ENCODE measurements around the gene XPO6.

XPO6 gene, protein sequence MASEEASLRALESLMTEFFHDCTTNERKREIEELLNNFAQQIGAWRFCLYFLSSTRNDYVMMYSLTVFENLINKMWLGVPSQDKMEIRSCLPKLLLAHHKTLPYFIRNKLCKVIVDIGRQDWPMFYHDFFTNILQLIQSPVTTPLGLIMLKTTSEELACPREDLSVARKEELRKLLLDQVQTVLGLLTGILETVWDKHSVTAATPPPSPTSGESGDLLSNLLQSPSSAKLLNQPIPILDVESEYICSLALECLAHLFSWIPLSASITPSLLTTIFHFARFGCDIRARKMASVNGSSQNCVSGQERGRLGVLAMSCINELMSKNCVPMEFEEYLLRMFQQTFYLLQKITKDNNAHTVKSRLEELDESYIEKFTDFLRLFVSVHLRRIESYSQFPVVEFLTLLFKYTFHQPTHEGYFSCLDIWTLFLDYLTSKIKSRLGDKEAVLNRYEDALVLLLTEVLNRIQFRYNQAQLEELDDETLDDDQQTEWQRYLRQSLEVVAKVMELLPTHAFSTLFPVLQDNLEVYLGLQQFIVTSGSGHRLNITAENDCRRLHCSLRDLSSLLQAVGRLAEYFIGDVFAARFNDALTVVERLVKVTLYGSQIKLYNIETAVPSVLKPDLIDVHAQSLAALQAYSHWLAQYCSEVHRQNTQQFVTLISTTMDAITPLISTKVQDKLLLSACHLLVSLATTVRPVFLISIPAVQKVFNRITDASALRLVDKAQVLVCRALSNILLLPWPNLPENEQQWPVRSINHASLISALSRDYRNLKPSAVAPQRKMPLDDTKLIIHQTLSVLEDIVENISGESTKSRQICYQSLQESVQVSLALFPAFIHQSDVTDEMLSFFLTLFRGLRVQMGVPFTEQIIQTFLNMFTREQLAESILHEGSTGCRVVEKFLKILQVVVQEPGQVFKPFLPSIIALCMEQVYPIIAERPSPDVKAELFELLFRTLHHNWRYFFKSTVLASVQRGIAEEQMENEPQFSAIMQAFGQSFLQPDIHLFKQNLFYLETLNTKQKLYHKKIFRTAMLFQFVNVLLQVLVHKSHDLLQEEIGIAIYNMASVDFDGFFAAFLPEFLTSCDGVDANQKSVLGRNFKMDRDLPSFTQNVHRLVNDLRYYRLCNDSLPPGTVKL

DNA sequence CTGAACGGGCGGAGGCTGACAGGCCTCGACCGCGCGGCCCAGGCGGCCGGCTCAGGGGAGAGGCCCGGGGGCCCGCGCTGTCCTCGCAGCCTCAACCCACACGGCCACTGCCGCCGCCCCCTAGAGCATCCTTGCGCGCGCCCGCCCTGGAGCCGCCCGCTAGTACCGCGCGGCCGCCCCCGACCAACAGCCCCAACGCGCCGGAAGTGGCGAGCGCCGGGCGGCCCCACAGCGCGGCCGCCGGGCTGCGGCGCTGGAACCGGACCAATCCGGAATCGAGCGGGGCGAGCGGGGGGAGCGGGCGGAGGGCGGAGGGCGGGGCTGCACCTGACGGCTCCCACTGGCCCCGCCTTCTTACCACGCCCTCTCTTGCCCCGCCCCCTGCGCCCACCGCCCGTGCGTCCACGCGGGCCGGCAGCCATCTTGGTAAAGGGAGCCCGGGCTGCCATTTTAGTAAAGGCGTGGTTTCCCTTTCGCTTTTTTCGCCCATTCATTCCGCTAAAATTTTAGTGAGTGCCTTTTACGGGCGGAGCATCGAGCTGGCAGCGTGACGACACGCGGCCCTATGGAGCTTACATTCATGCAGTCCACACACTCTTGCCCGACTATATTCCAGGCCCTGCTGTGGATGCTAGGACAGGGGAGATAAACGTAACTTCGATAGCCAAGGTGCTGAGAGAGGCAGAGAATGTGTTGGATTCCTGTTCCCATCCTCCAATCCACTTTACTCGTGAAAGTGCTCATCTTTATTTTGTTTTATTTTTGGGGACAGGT lies at the start of gene XPO6:
XPO6 (minus strand) TSS at position 208 of the 774 bp plus-strand sequence. CDS start 597 bp downstream, outside the sequence.
- TF ChIP-seq, protein P1, sequence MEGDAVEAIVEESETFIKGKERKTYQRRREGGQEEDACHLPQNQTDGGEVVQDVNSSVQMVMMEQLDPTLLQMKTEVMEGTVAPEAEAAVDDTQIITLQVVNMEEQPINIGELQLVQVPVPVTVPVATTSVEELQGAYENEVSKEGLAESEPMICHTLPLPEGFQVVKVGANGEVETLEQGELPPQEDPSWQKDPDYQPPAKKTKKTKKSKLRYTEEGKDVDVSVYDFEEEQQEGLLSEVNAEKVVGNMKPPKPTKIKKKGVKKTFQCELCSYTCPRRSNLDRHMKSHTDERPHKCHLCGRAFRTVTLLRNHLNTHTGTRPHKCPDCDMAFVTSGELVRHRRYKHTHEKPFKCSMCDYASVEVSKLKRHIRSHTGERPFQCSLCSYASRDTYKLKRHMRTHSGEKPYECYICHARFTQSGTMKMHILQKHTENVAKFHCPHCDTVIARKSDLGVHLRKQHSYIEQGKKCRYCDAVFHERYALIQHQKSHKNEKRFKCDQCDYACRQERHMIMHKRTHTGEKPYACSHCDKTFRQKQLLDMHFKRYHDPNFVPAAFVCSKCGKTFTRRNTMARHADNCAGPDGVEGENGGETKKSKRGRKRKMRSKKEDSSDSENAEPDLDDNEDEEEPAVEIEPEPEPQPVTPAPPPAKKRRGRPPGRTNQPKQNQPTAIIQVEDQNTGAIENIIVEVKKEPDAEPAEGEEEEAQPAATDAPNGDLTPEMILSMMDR (IDR thresholded peaks at IDR 0.05; ENCODE audit: low read depth, low read length, missing control alignments): no peak
- peak within 1 kb of the TSS; percentile 83 for H3K4me3 ChIP-seq (ENCODE audit: low read depth, low read length)
- peak; percentile 81 for DNase-seq (ENCODE audit: low read depth)
- in situ Hi-C loops (cut with HindIII; ENCODE audit: low sequenced_read_pairs): no loop called here

DNA sequence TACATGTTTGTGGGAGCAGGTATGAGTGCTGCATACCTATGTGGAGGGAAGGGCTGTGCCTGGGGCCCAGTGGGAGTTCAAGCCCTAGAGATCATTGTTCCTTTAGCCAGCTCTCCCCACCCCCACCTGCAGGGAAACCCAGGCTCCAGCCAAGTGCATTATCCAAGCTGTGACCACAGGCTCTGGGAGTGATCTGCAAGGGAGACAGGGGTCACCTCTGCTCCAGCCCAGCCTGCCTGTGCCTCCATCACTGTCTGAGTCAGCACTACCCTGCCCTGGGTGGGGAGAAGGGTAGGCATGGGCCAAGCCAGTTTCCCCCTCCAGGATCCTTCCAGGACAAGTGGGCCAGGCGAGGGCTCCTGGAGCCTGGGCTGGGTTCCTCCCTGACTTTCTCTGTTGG lies 48.4 kb upstream of the XPO6 start:
- no peak overlapping the region for H3K4me3 ChIP-seq (ENCODE audit: low read depth, low read length)
- in situ Hi-C loops (cut with HindIII; ENCODE audit: low sequenced_read_pairs): no loop called here
- no peak for DNase-seq (ENCODE audit: low read depth)
- TF ChIP-seq, protein P1 (IDR thresholded peaks at IDR 0.05; ENCODE audit: low read depth, low read length, missing control alignments): no peak

DNA sequence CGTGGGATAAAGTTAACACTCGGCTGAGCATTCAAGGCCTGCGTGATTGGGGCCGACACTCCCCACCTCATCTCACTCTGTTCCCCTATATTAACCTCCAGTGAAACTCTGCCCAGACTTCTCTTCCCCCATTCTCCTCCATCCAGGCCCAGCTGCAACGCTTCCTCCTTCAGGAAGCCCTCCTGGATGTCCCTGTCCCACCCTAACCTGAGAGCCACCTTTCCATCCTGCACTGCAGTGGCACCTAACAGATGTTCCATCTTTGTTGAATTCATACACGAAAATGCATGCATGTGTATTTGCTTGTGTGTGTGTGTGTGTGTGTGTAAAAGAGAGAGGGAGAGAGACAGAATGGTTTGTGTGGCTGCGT lies 48.0 kb upstream of the XPO6 start:
- in situ Hi-C loops (cut with HindIII; ENCODE audit: low sequenced_read_pairs): no loop called here
- TF ChIP-seq, protein P1 (IDR thresholded peaks at IDR 0.05; ENCODE audit: low read depth, low read length, missing control alignments): no peak
- no peak overlapping the region for H3K4me3 ChIP-seq (ENCODE audit: low read depth, low read length)
- no peak for DNase-seq (ENCODE audit: low read depth)

DNA sequence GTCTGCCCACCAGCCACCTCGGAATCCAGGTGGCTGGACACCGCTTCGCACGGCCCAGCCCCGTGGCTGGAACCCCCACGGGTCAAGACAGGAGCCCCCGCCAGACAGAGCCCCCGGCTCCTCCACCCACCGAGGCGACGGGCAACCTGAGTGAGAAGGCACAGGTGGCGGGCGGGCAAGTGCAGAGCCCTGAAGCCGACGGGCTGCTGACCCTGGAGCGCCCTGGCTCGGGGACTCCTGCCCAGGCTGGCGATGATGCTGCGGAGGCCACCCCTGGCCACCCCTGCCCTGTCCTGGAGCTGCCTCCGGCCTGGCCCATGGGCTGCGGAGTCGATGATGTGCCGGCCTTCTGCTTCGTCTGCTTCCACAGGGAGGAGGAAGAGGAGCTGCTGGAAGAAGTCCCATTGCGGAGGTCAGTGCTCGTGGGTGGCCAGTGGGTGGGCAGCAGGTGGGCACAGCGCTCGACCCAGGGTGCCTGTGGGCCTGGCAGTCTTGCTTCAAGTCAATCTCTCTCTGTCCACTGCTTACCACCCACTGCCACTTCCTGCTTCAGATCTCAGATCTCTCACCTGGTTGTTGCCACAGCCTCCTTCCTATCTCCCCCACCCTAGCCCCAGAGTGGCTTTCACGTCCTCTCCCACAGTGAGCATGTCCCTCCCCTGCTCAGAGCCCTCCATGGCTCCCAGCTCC lies 47.5 kb upstream of the XPO6 start:
- H3K4me3 ChIP-seq (ENCODE audit: low read depth, low read length): no peak overlapping the region
- TF ChIP-seq, protein P1 (IDR thresholded peaks at IDR 0.05; ENCODE audit: low read depth, low read length, missing control alignments): no peak
- no peak for DNase-seq (ENCODE audit: low read depth)
- in situ Hi-C loops (cut with HindIII; ENCODE audit: low sequenced_read_pairs): no loop called here

DNA sequence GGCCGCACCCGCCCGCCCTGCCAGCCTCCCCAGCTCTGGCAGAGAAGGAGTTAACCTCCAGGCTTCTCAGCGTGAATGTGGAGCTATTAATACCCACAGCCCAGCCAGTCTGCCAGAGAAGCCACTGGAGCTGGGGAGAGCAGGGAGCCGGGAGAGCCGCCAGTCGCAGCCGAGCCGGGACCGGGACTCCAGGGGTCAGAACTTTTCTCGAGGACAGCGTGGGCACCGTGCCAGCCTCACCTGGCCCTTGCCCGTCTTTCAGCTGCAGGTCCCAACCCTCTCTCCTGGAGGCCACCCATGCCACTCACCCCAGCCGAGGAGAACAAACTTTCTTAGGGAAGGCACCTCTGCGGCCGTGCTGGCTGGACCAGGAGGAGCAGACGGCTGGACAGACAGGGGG lies 46.8 kb upstream of the XPO6 start:
- TF ChIP-seq, protein P1 (IDR thresholded peaks at IDR 0.05; ENCODE audit: low read depth, low read length, missing control alignments): no peak
- no peak overlapping the region for H3K4me3 ChIP-seq (ENCODE audit: low read depth, low read length)
- no peak for DNase-seq (ENCODE audit: low read depth)
- in situ Hi-C loops (cut with HindIII; ENCODE audit: low sequenced_read_pairs): no loop called here

Data from astrocyte of the cerebellum (primary cell).